ENCODE results near the gene MZF1.

MZF1 gene

DNA sequence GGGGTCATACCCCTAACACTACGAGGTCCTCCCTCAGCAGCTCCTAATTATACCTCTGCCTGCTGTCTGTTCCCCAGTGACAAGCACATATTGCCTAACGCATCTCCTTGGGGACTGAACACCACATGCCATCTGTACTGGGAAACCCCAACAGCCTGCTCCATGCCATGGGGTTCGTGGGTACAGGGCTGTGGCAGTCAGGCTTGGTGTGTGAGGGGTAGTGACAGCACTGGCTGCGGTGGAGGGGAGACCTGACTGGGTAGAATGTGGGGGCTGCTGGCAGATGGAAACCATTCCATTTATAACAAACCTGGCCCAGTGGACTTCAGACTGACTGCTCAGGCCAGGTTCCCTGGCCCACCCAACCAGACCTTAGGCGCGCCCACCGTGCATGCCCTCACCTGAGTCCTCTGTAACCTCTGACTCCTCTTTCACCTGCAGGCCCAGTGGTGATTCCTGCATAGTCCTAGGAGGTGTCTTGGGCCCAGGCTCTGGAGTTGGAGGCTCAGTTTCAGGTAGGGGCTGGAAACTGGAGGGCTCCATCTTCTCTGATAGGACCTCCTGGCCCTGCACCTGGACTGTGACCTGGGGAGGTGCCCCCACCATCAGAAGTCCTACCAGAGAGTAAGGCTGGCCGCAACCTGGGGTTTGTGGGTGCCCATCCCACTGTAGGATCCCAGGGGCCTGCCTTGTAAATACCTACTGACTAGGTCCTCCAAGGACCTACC, 3.0 kb downstream of the MZF1 start:
- no peak for DNase-seq

- no peak for DNase-seq
These were observed 3.8 kb downstream of the MZF1 start for GRCh38 chr19:58569191-58569942.

DNA sequence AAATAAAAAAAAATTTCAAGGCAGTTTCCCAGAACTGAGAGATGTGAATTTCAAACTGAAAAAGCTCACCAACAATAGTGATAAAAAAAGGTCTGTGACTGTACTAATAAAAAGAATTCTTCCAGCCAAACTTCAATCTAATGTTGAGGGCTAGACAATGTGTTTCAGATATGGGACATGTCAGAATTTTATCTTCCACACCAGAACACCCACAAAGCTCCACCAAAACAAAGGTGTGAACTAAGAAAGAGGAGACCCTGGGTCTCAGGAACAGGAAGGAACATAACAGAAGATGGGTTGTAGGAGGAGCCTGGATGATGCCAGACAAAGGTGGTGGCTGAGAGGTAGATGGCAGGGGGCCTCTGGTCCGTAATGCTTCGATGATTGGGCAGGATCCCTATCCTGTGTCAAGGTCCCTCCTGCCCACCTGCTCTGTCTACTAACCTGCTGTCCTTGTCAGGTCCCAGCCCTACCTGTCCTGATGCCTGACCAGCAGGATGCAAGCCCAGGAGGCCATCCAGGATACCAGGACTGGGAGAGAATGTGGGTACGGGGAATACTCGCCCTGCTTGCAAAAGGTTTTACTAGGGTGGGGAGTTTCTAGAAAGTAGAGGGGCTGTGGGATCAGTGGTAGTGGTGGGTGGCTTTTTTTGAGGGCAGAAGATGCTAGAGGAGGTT, 4.5 kb downstream of the MZF1 start:
- DNase-seq = no peak

- DNase-seq = no peak
These were observed 6.1 kb downstream of the MZF1 start for GRCh38 chr19:58566989-58567388.

DNA sequence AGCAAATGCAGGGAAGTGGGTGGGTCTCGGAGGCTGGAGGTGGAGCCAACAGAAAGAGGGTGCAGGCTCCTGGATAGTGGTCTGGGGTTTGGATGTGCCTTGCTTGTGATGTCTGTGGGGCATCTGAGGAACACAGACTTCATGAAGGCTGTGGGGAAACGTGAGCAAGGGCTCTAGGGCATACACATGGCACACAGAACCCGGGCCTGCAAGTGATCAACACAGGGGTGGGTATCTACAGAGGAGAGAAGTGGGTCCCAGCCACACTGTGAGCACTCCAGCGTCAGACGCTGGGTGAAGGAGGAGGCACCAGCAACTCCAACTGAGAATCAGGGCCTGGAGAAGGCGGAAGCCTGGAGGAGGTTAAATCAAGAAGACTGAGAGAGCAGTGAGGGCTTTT, 9.3 kb downstream of the MZF1 start:
- DNase-seq = no peak

DNA sequence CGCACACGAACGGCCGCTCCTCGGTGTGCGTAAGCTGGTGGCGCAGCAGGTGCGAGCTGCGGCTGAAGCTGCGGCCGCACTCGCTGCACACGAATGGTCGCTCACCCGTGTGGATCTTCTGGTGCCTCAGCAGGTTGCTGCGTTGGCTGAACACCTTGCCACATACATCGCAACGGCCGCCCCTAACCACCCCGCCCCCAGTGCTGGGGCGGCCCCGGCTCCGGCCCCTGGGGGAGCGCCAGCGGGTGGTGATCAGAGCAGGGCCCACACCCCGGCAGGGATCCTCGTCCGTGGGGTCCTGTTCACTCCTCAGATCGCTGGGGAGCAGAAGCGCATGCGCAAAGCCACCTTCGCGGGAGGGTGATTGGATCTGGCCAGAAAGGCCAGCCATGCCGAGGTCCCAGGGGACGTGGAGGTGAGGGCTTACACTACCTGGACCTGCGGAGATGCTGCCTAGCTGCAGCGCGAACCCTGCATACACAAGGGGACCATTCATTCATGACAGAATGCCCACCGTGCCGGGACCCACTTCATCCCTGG, 10.0 kb downstream of the MZF1 start:
- no peak for DNase-seq

GRCh38 chr19:58562122-58563033, 10.8 kb downstream of the MZF1 start:
- DNase-seq = no peak

- no peak for DNase-seq
These were observed 11.6 kb downstream of the MZF1 start for GRCh38 chr19:58561373-58562121.

- no peak for DNase-seq
These were observed 12.2 kb downstream of the MZF1 start for GRCh38 chr19:58560921-58561320.

DNA sequence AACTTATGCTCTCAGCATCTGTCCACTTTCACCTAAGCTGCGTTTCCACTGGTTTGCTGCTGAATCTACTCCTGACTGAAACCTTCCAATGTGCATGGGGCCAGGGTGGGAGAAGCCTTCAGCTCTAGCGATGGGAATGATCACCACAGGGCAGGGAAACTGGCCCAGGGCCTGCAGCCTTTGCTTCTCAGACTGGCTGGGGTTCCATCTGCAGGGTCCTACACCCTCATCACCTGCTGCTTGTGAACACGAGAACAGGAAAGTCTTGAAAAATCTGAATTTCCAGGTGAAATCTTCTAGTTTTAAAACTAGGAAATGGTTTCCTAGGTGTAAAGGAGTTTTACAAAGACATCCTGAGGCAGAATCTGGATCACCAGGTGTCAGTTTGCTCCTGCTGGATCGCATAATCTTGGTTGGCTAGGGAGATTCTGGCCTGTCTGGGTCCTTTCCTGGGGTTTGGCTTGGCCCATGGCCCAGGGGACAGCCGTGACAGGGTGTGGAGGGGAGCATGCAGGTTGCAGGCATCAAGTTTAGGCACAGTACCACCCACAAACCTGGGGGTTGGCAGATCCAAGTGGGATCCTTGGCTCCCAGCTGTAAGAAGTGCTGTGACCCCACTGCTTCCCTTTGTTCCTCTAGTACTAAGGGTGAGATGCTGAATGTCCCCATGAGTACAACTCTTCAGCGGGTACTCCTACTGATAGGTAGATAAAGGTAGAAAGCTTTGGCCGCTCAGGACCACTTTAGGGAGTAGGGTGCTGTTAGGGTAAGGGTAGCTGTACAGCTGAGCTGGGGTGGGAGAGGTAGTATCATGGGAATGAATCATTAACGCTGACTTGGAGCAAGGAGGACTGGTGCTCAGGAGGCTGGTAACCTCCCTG, 12.9 kb downstream of the MZF1 start:
- no peak for DNase-seq

DNA sequence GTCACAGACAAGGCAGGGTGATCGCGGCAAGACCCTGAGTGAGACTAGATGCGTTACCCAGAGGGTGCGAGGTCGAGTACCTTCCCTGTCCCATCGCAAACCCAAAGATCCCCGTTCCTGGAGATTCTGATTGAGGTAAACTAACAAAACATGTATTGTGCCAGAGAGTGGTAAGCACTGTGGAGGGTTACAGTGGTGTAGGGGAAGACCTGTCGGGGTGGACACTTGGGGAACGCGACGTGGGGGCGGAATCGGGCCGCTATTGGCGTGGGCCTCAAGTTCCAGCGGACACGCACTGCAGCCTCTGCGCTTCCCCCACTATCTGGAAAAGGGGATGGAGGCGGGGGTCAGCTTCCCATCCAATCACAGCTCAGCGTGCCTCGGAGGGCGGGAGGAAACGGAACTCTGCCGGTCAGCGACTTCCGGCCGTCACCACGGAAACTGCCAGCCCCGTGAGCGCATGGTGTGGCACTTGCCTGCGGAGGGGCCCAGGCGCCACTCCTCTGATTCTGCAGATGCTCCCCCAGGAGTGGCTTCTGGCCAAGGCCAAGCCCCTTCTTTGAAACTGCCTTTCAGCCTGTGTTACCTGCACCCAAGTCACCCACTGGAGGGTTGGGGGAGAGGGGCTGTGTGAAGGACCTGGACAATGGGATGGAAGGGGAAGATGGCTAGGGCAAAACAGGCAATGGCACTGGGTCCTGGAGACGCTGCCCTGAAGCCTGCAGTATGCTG, 13.7 kb downstream of the MZF1 start:
- DNase-seq = no peak

- DNase-seq = no peak
These were observed 14.4 kb downstream of the MZF1 start for GRCh38 chr19:58558623-58559274.

GRCh38 chr19:58558066-58558622, 15.0 kb downstream of the MZF1 start, which contains the start of gene UBE2M:
Gene UBE2M, minus strand, starts transcription at chr19:58558611. Its CDS starts 230 bp downstream, at chr19:58558381.
- no peak for DNase-seq

DNA sequence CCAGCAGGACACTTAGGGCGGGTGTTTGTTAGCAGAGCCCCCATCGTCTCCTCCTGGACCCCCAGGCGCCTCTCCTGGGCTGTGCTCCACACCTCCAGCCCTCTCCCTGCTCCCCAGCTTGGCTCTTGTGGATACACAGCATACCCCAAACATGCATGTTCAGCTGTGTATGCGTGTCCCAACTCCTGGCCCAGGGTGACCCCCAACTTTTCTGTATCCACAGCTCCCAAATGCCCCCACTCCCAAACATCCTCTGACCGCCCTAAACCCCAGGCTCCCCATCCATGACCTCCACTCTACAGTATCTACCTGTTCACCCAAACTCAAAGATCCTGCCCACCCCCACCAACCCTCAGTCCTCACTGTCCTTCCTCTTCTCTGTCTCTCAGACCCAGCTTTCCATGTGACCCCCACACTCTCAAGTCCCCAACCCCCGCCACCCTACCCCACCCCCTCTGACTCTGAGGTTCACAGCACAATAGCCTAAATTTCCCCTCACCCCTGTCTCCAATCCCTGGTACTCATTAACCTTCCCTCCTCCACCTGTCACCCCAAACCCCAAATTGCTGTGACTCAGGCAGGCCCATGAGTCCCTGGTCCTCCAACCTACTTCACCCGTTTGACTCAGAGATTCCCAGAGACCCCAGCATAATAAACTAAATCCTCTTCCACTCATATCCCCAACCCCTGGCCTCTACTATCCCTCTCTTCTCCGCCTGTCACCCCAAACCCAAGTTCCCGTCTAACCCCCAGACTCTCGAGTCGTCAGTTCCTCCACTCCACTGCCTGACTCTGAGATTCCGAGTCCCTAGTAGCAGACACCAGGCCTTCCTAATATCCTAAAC, 15.7 kb downstream of the MZF1 start:
- DNase-seq = no peak

DNA sequence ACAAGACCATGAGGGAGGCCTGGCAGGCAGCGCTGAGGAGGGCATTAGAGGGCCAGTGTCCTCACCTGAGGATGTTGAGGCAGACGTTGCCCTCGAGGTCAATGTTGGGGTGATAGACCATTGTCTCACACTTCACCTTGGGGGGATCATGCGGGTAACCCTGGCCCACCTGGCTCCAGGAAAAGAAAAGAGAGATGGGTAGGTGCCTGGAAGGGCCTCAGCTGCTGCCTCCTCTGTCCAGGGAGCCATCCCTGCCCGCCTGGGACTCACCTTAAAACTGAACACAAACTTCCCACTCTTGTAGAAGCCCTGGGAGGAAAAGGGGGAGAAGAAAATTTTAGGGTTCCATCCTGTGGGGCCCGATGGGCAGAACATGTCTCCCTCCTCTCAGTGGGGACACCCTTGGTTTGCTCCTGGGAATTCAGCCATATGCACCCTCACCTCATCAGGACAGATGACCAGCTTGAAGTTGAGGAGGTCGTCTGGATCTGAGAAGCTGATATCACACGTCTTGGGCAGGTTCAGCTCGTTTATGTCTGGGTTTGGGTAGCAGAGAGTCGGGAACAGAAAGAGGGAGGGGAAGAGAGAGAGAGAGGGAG, 16.4 kb downstream of the MZF1 start:
- DNase-seq = no peak

GRCh38 chr19:58555920-58556621, 17.1 kb downstream of the MZF1 start:
- DNase-seq = no peak

DNA sequence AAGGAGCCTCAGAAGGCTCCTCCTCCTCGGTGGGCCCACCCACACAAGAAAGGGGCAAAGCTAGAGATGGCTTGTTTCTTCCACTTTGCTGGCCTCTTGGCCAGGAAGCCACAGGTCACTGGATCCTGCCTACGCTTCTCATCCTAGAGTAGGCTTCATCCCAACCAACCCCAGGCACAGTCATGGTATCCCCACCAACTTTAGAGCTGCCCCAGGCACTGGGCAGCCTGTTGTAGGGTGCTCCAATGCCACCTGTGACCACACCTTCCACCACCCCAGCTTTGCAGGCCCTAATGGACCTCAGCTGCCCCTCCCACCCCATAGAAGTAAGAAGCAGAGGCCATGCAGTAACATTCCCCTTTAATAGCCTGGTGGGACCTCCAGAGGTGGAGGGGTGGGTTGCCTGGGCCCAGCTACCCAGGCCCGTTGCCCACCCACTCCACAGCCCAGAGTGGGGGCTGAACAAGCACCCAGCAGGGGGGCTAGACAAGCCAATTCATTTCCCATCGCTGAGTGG, 17.7 kb downstream of the MZF1 start:
- no peak for DNase-seq

Measured in bone marrow (tissue), 2 donors.